Thymus (tissue), 11 donors: ENCODE results near the gene PTPN9. TPM values are rescaled to one million over a fixed set of nuclear protein-coding genes. Genes with fewer than 3 reads are reported as not detected.
"Not testable (repeated sequence)": the region's sequence is repeated elsewhere in the genome, so short reads cannot be mapped to it uniquely, and the experiment has no call there.

ENCODE experiments used
- DNase-seq, 9 donors: peaks; one replicate each; pipeline ENCODE4 v3.0.0-alpha.2; 2013; ENCODE audit warnings: low spot score in 9 of 9, low read depth in 6 of 9, missing footprints in 1 of 9
- H3K27ac ChIP-seq, 2 donors: one replicate each; pipeline ENCODE4 v1.5.1; 2013; ENCODE audit warnings: control low read depth in 1 of 2, low read depth in 1 of 2, low read length in 1 of 2, mild to moderate bottlenecking in 1 of 2, moderate library complexity in 1 of 2
- H3K27me3 ChIP-seq, 2 donors: one replicate each; pipeline ENCODE4 v1.5.1; 2013; ENCODE audit warnings: low read length in 1 of 2; ENCODE audit not compliant: control insufficient read depth in 2 of 2, insufficient read depth in 1 of 2
- H3K36me3 ChIP-seq, 2 donors: one replicate each; pipeline ENCODE4 v1.5.1; 2013; ENCODE audit warnings: low read length in 1 of 2, mild to moderate bottlenecking in 1 of 2, moderate library complexity in 1 of 2; ENCODE audit not compliant: control insufficient read depth in 2 of 2, insufficient read depth in 2 of 2
- H3K4me1 ChIP-seq, 2 donors: one replicate each; pipeline ENCODE4 v1.5.1; 2013; ENCODE audit warnings: low read length in 2 of 2; ENCODE audit not compliant: control insufficient read depth in 2 of 2, insufficient read depth in 2 of 2
- H3K4me3 ChIP-seq, 2 donors: one replicate each; pipeline ENCODE4 v1.5.1; 2013; ENCODE audit warnings: low read length in 2 of 2, control low read depth in 1 of 2, mild to moderate bottlenecking in 1 of 2
- H3K9me3 ChIP-seq, 2 donors: one replicate each; pipeline ENCODE4 v1.5.1; 2013; ENCODE audit warnings: low read length in 1 of 2, mild to moderate bottlenecking in 1 of 2; ENCODE audit not compliant: control insufficient read depth in 2 of 2, insufficient read depth in 1 of 2
- WGBS: extraction: QIAGEN DNeasy Blood & Tissue Kit; methylation state at CpG from one replicate; pipeline ENCODE4 v1.1.7; 2013; 5-methylcytosine and 5-hydroxymethylcytosine counted together
- polyA plus RNA-seq: library from polyadenylated mRNA; stranded (reverse); fragments of 200-250 nt; gene quantifications from one replicate; pipeline ENCODE4 v1.2.3, GENCODE V29; 2013
- total RNA-seq: library from RNA; stranded (reverse); fragments of 120-200 nt; gene quantifications from one replicate; pipeline ENCODE4 v1.2.4, GENCODE V29; 2013
- donor health status: healthy.

Gene PTPN9
- total and polyA plus RNA-seq, 2 donors, result 12.1 to 12.3 TPM

GRCh38 chr15:75590239-75590638, 11.1 kb upstream of the PTPN9 start:
- Histone ChIP-seq H3K27ac (no peak overlapping the region), H3K27me3 (no peaks in the 10 kb centered on the region), H3K4me3 (no peak overlapping the region), H3K4me1 (no peaks in the 10 kb centered on the region), H3K36me3 (peaks cover 10 to 11% of the 10 kb centered on the region in 2 donors), H3K9me3 (no peaks in the 10 kb centered on the region)
- WGBS, result 91% methylated on average over 2 of the region's 2 CpGs
- DNase-seq, result no peak

DNA sequence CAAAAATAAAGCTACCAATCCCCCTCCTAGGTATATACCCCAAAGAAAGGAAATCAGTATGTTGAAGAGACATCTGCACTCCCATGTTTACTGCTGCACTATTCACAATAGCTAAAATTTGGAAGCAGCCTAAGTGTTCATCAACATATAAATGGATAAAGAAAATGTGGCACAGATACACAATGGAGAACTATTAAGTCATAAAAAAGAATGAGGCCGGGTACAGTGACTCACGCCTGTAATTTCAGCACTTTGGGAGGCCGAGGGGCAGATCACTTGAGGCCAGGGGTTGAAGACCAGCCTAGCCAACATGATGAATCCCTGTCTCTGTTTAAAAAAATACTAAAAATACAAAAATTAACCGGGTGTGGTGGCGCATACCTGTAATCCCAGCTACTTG, 10.0 kb upstream of the PTPN9 start:
- no peak for DNase-seq
- H3K4me3 ChIP-seq, result no peak overlapping the region
- no peaks in the 10 kb centered on the region for H3K27me3 ChIP-seq
- H3K36me3 ChIP-seq, result peaks cover 4 to 5% of the 10 kb centered on the region in 2 donors
- H3K27ac ChIP-seq, result no peak overlapping the region
- 98% methylated on average over 5 of the region's 5 CpGs for WGBS
- no peaks in the 10 kb centered on the region for H3K4me1 ChIP-seq
- H3K9me3 ChIP-seq, result no peaks in the 10 kb centered on the region

GRCh38 chr15:75586422-75586821, 7.3 kb upstream of the PTPN9 start:
- H3K4me1 ChIP-seq, result not testable (repeated sequence)

DNA sequence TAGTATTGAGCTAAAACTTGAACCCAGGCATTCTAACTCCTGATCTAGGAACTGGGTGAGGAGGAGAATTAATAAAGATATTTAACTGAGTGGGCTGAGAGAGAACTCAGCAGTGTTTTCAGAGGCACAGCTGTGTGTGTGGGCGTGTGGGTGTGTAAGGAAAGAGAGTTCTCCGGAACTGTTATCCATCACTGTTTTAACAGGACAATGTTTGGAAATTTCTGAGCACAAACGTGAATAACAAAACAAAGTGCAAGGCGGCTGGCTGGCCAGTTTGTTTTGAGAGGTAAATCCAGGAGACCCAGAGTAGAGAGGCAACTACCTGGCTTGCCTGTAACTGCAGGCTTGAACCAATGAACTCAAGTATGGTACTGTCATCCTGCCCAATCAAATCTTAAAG, 5.0 kb upstream of the PTPN9 start:
- no peaks in the 10 kb centered on the region for H3K9me3 ChIP-seq
- no peak overlapping the region for H3K27ac ChIP-seq
- peaks cover 0 to 4% of the 10 kb centered on the region in 2 donors for H3K36me3 ChIP-seq

More at GRCh38 chr15:75586422-75586821, 7.3 kb upstream of the PTPN9 start:
- WGBS, result 94% methylated on average over 5 of the region's 5 CpGs
- H3K27ac ChIP-seq, H3K27me3 ChIP-seq, H3K9me3 ChIP-seq, H3K36me3 ChIP-seq, H3K4me3 ChIP-seq, DNase-seq: not testable (repeated sequence)

GRCh38 chr15:75583701-75584100, 4.6 kb upstream of the PTPN9 start:
- peaks cover 0 to 4% of the 10 kb centered on the region in 2 donors for H3K36me3 ChIP-seq
- no peak for DNase-seq
- H3K4me3 ChIP-seq, result no peak overlapping the region
- 93% methylated on average over 5 of the region's 5 CpGs for WGBS
- no peaks in the 10 kb centered on the region for H3K9me3 ChIP-seq
- peaks cover 4 to 6% of the 10 kb centered on the region in 2 donors for H3K4me1 ChIP-seq
- no peak overlapping the region for H3K27ac ChIP-seq
- no peaks in the 10 kb centered on the region for H3K27me3 ChIP-seq

More for the DNA sequence above, 5.0 kb upstream of the PTPN9 start:
- Histone ChIP-seq H3K4me1 (peaks cover 4 to 6% of the 10 kb centered on the region in 2 donors), H3K27me3 (no peaks in the 10 kb centered on the region), H3K4me3 (no peak overlapping the region)
- whole genome bisulfite sequencing, result 85% methylated on average over 4 of the region's 4 CpGs
- DNase-seq, result no peak

DNA sequence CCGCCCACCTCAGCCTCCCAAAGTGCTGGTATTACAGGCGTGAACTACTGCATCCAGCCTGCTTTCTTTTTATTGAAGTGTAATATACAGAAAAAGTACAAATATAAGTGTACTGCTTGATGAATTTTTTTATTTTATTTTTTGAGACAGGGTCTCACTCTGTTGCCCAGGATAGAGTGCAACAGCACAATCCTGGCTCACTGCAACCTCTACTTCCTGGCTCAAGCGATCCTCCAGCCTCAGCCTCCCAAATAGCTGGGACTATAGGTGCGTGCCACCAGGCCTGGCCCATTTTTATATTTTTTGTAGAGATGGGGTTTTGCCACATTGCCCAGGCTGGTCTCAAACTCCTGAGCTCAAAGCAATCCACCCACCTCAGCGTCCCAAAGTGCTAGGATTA, 3.8 kb upstream of the PTPN9 start:
- WGBS, result 97% methylated on average over 5 of the region's 5 CpGs
- not testable (repeated sequence) for H3K9me3 ChIP-seq, H3K27me3 ChIP-seq, H3K36me3 ChIP-seq, H3K4me3 ChIP-seq, H3K4me1 ChIP-seq, DNase-seq, H3K27ac ChIP-seq

DNA sequence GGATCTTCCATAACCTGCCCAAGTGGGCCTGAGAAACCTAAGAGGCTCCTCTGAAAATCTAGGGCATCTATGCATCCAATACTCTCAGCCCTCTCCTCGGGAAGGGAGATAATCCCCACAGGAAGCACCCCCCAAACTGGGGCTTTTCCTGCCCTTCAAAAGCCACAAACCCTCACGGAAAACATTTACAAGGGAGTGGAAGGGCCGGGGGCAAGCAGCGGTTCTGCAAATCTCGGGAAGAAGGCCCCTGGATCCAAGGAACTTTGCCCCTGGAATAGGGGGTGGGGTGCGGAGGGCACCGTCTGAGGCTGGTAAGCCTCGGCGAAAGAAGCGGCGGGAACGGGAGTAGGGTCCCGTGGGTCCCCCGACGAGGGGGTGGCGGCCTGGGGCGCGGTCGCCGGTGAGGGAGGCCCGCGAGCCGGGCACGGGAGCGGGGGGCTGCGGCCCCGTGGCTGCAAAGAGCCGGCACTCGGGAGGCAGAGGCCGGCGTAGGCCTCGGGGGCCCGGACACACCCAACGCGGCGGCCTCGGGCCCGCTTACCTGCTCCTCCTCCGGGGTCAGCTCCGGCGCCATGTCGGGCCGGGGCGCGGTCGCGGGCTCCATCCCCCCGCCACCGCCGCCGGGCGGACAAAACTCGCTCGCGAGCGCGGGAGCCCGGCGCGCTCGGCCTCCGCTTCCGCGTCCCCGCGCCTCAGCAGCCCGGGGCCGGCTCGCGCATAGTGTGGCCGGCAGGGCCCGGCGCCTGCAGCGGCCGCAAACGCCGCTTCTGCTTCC, 755 bp downstream of the PTPN9 start:
- H3K27ac ChIP-seq, result peak overlapping the region in 1 of 2 donors; percentile 70
- H3K36me3 ChIP-seq, result no peaks in the 10 kb centered on the region
- H3K27me3 ChIP-seq, result no peaks in the 10 kb centered on the region
- H3K4me1 ChIP-seq, result peaks cover 10 to 17% of the 10 kb centered on the region in 2 donors
- H3K4me3 ChIP-seq, result peak overlapping the region; percentile 78 to 95
- peak in 4 of 9 donors; percentile 13 to 54 (median 22) for DNase-seq
- no peaks in the 10 kb centered on the region for H3K9me3 ChIP-seq
- under 1% methylated on average over 77 of the region's 77 CpGs for WGBS

- no peaks in the 10 kb centered on the region for H3K27me3 ChIP-seq
- peaks cover 10 to 17% of the 10 kb centered on the region in 2 donors for H3K4me1 ChIP-seq
- H3K4me3 ChIP-seq, result peak overlapping the region; percentile 78 to 95
- WGBS, result 19% methylated on average over 13 of the region's 13 CpGs
- H3K9me3 ChIP-seq, result no peaks in the 10 kb centered on the region
- H3K36me3 ChIP-seq, result no peaks in the 10 kb centered on the region
- peak in 1 of 9 donors; percentile 9 for DNase-seq
- peak overlapping the region in 1 of 2 donors; percentile 42 for H3K27ac ChIP-seq
Observed at GRCh38 chr15:75577401-75578172, 1.5 kb downstream of the PTPN9 start.
